ACC112 (cell line): Measurements from ENCODE around the gene DDX1.

ENCODE experiments used
- H2AFZ ChIP-seq: fragments of 200-600 bp; sonication (generic); one replicate; pipeline ENCODE4 v1.6.0; 2017; ENCODE audit warnings: antibody characterized with exemption, low read length; ENCODE audit not compliant: unreplicated experiment
- H3K27ac ChIP-seq: fragments of 200-600 bp; sonication (generic); 2 replicates; pipeline ENCODE4 v1.5.1; 2014; ENCODE audit warnings: low read depth, mild to moderate bottlenecking, antibody characterized with exemption, low read length, moderate library complexity
- H3K27me3 ChIP-seq: fragments of 200-600 bp; sonication (generic); 2 replicates; pipeline ENCODE4 v1.6.1; 2014; ENCODE audit warnings: mild to moderate bottlenecking, antibody characterized with exemption, low read length, moderate library complexity, mixed read lengths; ENCODE audit not compliant: insufficient read depth
- H3K36me3 ChIP-seq: fragments of 200-600 bp; sonication (generic); 2 replicates; pipeline ENCODE4 v1.6.1; 2016; ENCODE audit warnings: mild to moderate bottlenecking, antibody characterized with exemption, low read length, moderate library complexity, mixed read lengths; ENCODE audit not compliant: insufficient read depth
- H3K4me1 ChIP-seq: fragments of 200-600 bp; sonication (generic); one replicate; pipeline ENCODE4 v1.6.1; 2016; ENCODE audit warnings: low read length, mixed read lengths; ENCODE audit not compliant: insufficient read depth, unreplicated experiment, control insufficient read depth
- H3K4me3 ChIP-seq: fragments of 200-600 bp; sonication (generic); 2 replicates; pipeline ENCODE4 v1.5.1; 2014; ENCODE audit warnings: mild to moderate bottlenecking, low read depth, low read length
- H3K79me2 ChIP-seq: fragments of 200-600 bp; sonication (generic); one replicate; pipeline ENCODE4 v1.6.0; 2016; ENCODE audit warnings: low read length; ENCODE audit not compliant: control insufficient read depth, unreplicated experiment, insufficient read depth

The DDX1 gene

GRCh38 chr2:15563227-15564100, 28.2 kb upstream of the DDX1 start:
- H3K4me1 ChIP-seq, result peaks cover 17% of the 10 kb centered on the region
- no peak overlapping the region for H3K4me3 ChIP-seq
- peaks cover 26% of the 10 kb centered on the region for H3K79me2 ChIP-seq
- no peaks in the 10 kb centered on the region for H3K27me3 ChIP-seq
- H3K36me3 ChIP-seq, result no peaks in the 10 kb centered on the region
- H2AFZ ChIP-seq, result no peak overlapping the region
- H3K27ac ChIP-seq, result no peak overlapping the region

GRCh38 chr2:15565392-15565791, 26.3 kb upstream of the DDX1 start:
- peaks cover 9% of the 10 kb centered on the region for H3K4me1 ChIP-seq
- no peak overlapping the region for H3K27ac ChIP-seq
- peaks cover 7% of the 10 kb centered on the region for H3K79me2 ChIP-seq
- no peak overlapping the region for H2AFZ ChIP-seq
- no peaks in the 10 kb centered on the region for H3K36me3 ChIP-seq
- no peaks in the 10 kb centered on the region for H3K27me3 ChIP-seq
- no peak overlapping the region for H3K4me3 ChIP-seq

- Histone ChIP-seq H3K4me3 (no peak overlapping the region), H3K27ac (no peak overlapping the region), H3K36me3 (no peaks in the 10 kb centered on the region), H3K79me2 (no peaks in the 10 kb centered on the region), H2AFZ (no peak overlapping the region), H3K4me1 (peaks cover 9% of the 10 kb centered on the region), H3K27me3 (no peaks in the 10 kb centered on the region)
Observed at GRCh38 chr2:15565994-15566671, 25.5 kb upstream of the DDX1 start.

- Histone ChIP-seq H3K4me1 (peaks cover 3% of the 10 kb centered on the region), H3K27ac (no peak overlapping the region), H3K79me2 (no peaks in the 10 kb centered on the region), H3K4me3 (no peak overlapping the region), H3K27me3 (no peaks in the 10 kb centered on the region), H3K36me3 (no peaks in the 10 kb centered on the region), H2AFZ (no peak overlapping the region)
Observed at GRCh38 chr2:15566912-15567311, 24.8 kb upstream of the DDX1 start.

GRCh38 chr2:15568874-15569273, 22.8 kb upstream of the DDX1 start:
- no peak overlapping the region for H2AFZ ChIP-seq
- no peak overlapping the region for H3K4me3 ChIP-seq
- no peaks in the 10 kb centered on the region for H3K36me3 ChIP-seq
- H3K79me2 ChIP-seq, result no peaks in the 10 kb centered on the region
- no peaks in the 10 kb centered on the region for H3K27me3 ChIP-seq
- H3K27ac ChIP-seq, result no peak overlapping the region
- H3K4me1 ChIP-seq, result no peaks in the 10 kb centered on the region

GRCh38 chr2:15570104-15570503, 21.6 kb upstream of the DDX1 start:
- Histone ChIP-seq H2AFZ (peak overlapping the region; percentile 18), H3K79me2 (no peaks in the 10 kb centered on the region), H3K36me3 (no peaks in the 10 kb centered on the region), H3K27ac (no peak overlapping the region), H3K4me1 (no peaks in the 10 kb centered on the region), H3K4me3 (no peak overlapping the region), H3K27me3 (no peaks in the 10 kb centered on the region)

- no peaks in the 10 kb centered on the region for H3K27me3 ChIP-seq
- H3K36me3 ChIP-seq, result no peaks in the 10 kb centered on the region
- H3K79me2 ChIP-seq, result no peaks in the 10 kb centered on the region
- no peak overlapping the region for H2AFZ ChIP-seq
- H3K4me1 ChIP-seq, result no peaks in the 10 kb centered on the region
- no peak overlapping the region for H3K27ac ChIP-seq
- no peak overlapping the region for H3K4me3 ChIP-seq
Observed at GRCh38 chr2:15571729-15572128, 19.9 kb upstream of the DDX1 start.

- H3K27ac ChIP-seq, result no peak overlapping the region
- no peaks in the 10 kb centered on the region for H3K27me3 ChIP-seq
- peaks cover 7% of the 10 kb centered on the region for H3K4me1 ChIP-seq
- H3K79me2 ChIP-seq, result no peaks in the 10 kb centered on the region
- H3K4me3 ChIP-seq, result no peak overlapping the region
- no peaks in the 10 kb centered on the region for H3K36me3 ChIP-seq
- no peak overlapping the region for H2AFZ ChIP-seq
Observed at GRCh38 chr2:15577071-15577735, 14.5 kb upstream of the DDX1 start.

- Histone ChIP-seq H3K27me3 (no peaks in the 10 kb centered on the region), H3K4me3 (no peak overlapping the region), H2AFZ (no peak overlapping the region), H3K79me2 (no peaks in the 10 kb centered on the region), H3K4me1 (peaks cover 7% of the 10 kb centered on the region), H3K27ac (no peak overlapping the region), H3K36me3 (no peaks in the 10 kb centered on the region)
Observed at GRCh38 chr2:15579641-15580040, 12.0 kb upstream of the DDX1 start.

- no peak overlapping the region for H3K4me3 ChIP-seq
- no peaks in the 10 kb centered on the region for H3K27me3 ChIP-seq
- H2AFZ ChIP-seq, result no peak overlapping the region
- H3K79me2 ChIP-seq, result no peaks in the 10 kb centered on the region
- H3K4me1 ChIP-seq, result peaks cover 7% of the 10 kb centered on the region
- no peaks in the 10 kb centered on the region for H3K36me3 ChIP-seq
- no peak overlapping the region for H3K27ac ChIP-seq
Observed at GRCh38 chr2:15580451-15580850, 11.2 kb upstream of the DDX1 start.
